ENCODE results near the gene PTCHD4.

DNA sequence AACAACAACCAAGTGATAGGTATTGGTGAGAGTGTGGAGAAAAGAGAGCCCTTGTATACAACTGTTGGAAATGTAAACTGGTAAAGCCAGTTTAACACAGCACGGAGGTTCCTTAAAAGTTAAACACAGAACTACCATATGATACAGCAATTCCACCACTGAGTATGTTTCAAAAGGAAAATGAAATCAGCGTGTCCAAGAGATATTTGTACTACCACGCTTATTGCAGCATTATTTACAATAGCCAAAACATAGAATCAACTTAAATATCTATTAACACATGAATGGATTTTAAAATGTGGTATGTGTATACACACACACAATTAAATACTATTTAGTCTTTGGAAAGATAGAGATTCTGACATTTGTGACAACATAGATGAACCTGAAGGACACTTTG is 1.1 kb downstream of the PTCHD4 start:
- TF ChIP-seq, protein P1, sequence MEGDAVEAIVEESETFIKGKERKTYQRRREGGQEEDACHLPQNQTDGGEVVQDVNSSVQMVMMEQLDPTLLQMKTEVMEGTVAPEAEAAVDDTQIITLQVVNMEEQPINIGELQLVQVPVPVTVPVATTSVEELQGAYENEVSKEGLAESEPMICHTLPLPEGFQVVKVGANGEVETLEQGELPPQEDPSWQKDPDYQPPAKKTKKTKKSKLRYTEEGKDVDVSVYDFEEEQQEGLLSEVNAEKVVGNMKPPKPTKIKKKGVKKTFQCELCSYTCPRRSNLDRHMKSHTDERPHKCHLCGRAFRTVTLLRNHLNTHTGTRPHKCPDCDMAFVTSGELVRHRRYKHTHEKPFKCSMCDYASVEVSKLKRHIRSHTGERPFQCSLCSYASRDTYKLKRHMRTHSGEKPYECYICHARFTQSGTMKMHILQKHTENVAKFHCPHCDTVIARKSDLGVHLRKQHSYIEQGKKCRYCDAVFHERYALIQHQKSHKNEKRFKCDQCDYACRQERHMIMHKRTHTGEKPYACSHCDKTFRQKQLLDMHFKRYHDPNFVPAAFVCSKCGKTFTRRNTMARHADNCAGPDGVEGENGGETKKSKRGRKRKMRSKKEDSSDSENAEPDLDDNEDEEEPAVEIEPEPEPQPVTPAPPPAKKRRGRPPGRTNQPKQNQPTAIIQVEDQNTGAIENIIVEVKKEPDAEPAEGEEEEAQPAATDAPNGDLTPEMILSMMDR (IDR thresholded peaks at IDR 0.05; ENCODE audit: insufficient read depth, low read length, poor library complexity, severe bottlenecking), result no peak
- TF ChIP-seq EZH2phosphoT487 (conservative IDR thresholded peaks at IDR 0.05; ENCODE audit: low read length), result no peak
